ENCODE measurements around the gene ATP5F1D. TPM values are rescaled to one million over a fixed set of nuclear protein-coding genes. Genes with fewer than 3 reads are reported as not detected.

Gene ATP5F1D
- total and polyA plus RNA-seq, 9 donors: 1.3 to 218 (median 138) TPM

- H3K27me3 ChIP-seq: no peaks in the 10 kb centered on the region
- H3K36me3 ChIP-seq: no peaks in the 10 kb centered on the region
- peaks cover 28% of the 10 kb centered on the region for H3K4me1 ChIP-seq (ENCODE audit: insufficient read depth)
- intact Hi-C loops (cut with DNase I): loop anchor here in 1 of 4 donors (10.0 kb wide), 1 partner anchor 109 kb away; the partner anchor contains the start of gene NDUFS7
- peak within 1 kb of the TSS; percentile 55 for H3K4me3 ChIP-seq
- H3K27ac ChIP-seq: peak within 1 kb of the TSS; percentile 97 to 99
- TF ChIP-seq EP300 (IDR thresholded peaks at IDR 0.05) (no peak), POLR2A (IDR thresholded peaks at IDR 0.05) (peak; percentile 59)
- H3K9me3 ChIP-seq: no peaks in the 10 kb centered on the region
- peak; percentile 93 to 97 (median 95) for DNase-seq
- WGBS, 3 donors: 0% methylated on average over 23 to 98 of the region's 98 CpGs
Observed at GRCh38 chr19:1275260-1275975, 33.9 kb downstream of the ATP5F1D start, which contains the start of gene FAM174C. Gene FAM174C, plus strand, starts transcription at chr19:1275530. Its CDS starts 20 bp downstream, at chr19:1275550.

DNA sequence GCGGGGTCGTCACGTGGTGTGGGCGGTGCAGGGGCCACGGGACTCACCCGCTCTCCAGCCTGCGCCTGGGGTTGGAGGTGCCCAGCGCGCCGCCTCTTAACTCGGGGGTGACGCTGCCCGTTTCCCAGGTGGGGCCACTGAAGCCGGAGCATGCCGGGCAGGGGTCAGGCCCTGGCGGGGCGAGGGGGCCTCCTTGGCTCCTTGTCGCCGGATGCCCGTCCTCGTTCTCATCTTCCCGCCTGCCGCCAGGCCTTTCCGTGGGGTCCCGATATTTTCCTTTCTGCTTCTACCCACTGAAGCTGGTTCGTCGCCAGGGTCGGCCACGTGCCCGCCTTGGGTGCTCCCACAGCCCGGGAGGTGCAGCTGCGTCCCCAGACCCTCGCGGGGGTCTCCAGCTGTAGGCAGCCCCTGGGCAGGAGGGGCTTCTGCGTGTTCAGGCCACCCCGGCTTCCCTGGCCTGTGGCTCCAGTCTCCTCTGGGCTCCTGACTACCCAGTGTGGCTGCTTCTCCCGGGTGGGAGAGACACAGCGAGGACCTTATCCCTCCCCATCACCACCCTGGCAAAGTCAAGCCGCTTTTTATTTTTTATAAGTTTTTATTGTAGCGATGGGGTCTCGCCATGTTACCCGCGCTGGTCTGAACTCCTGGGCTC lies 34.6 kb downstream of the ATP5F1D start:
- H3K27ac ChIP-seq: peak overlapping the region; percentile 97 to 99
- 6 to 8% (median 8%) methylated on average over 33 to 43 of the region's 43 CpGs for WGBS, 3 donors
- H3K27me3 ChIP-seq: no peaks in the 10 kb centered on the region
- DNase-seq: peak in 1 of 5 donors; percentile 81
- intact Hi-C loops (cut with DNase I): loop anchor here in 1 of 4 donors (10.0 kb wide), 1 partner anchor 109 kb away; the partner anchor contains the start of gene NDUFS7
- H3K36me3 ChIP-seq: no peaks in the 10 kb centered on the region
- H3K9me3 ChIP-seq: no peaks in the 10 kb centered on the region
- TF ChIP-seq EP300 (IDR thresholded peaks at IDR 0.05): no peak
- TF ChIP-seq POLR2A (IDR thresholded peaks at IDR 0.05): no peak
- TF ChIP-seq CTCF (IDR thresholded peaks at IDR 0.05): no peak
- H3K4me3 ChIP-seq: peak overlapping the region; percentile 55
- peaks cover 23% of the 10 kb centered on the region for H3K4me1 ChIP-seq (ENCODE audit: insufficient read depth)

DNA sequence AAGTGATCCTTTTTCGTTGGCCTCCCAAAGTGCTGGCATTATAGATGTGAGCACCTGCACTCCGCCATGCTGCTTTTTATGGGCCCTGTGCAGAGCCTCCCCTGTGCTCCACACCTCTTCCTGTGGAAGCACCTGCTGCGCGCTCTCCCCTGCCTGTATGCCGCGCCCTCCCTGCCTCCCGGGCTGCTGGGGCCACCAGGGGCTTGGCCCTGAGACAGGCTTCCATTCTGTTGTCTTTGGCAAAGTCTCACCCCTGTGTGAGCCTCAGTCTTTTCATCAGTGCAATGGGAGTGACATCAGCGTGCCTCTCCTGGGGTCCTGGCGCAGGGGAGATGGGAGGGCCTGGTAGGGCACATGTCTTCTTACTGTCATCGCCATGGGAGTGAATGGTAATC lies 35.1 kb downstream of the ATP5F1D start:
- Histone ChIP-seq H3K27ac (peak overlapping the region; percentile 97 to 99), H3K4me1 (ENCODE audit: insufficient read depth) (peaks cover 17% of the 10 kb centered on the region), H3K27me3 (no peaks in the 10 kb centered on the region), H3K4me3 (no peak overlapping the region), H3K9me3 (no peaks in the 10 kb centered on the region), H3K36me3 (no peaks in the 10 kb centered on the region)
- DNase-seq: peak in 4 of 5 donors; percentile 34 to 53 (median 45)
- intact Hi-C loops (cut with DNase I): loop anchor here in 1 of 4 donors (10.0 kb wide), 1 partner anchor 108 kb away; the partner anchor contains the start of gene NDUFS7
- 70 to 86% (median 77%) methylated on average over 10 of the region's 10 CpGs for WGBS, 3 donors
- TF ChIP-seq POLR2A (IDR thresholded peaks at IDR 0.05) (no peak), CTCF (IDR thresholded peaks at IDR 0.05) (no peak), EP300 (IDR thresholded peaks at IDR 0.05) (no peak)

- H3K4me3 ChIP-seq: no peak overlapping the region
- peak in 4 of 5 donors; percentile 38 to 61 (median 50) for DNase-seq
- no peaks in the 10 kb centered on the region for H3K36me3 ChIP-seq
- TF ChIP-seq CTCF (IDR thresholded peaks at IDR 0.05) (no peak), POLR2A (IDR thresholded peaks at IDR 0.05) (no peak), EP300 (IDR thresholded peaks at IDR 0.05) (no peak)
- no peaks in the 10 kb centered on the region for H3K27me3 ChIP-seq
- H3K27ac ChIP-seq: no peak overlapping the region
- peaks cover 14% of the 10 kb centered on the region for H3K4me1 ChIP-seq (ENCODE audit: insufficient read depth)
- no peaks in the 10 kb centered on the region for H3K9me3 ChIP-seq
- intact Hi-C loops (cut with DNase I): loop anchor here in 1 of 4 donors (10.0 kb wide), 1 partner anchor 108 kb away; the partner anchor contains the start of gene NDUFS7
- 89 to 93% (median 90%) methylated on average over 15 of the region's 15 CpGs for WGBS, 3 donors
Observed at GRCh38 chr19:1277061-1277460, 35.5 kb downstream of the ATP5F1D start.
